ENCODE measurements around the gene PTGDR2.

The PTGDR2 gene

GRCh38 chr11:60858236-60858635, 2.5 kb upstream of the PTGDR2 start:
- Histone ChIP-seq H3K36me3 (ENCODE audit: control insufficient read depth, insufficient read depth, low read length) (peaks cover 1% of the 10 kb centered on the region), H3K27me3 (replicated peaks; ENCODE audit: control insufficient read depth, insufficient read depth, low read length) (no peaks in the 10 kb centered on the region), H3K4me3 (replicated peaks; ENCODE audit: low read depth, low read length) (no peak overlapping the region)
- no peak for DNase-seq (ENCODE audit: extremely low read depth, insufficient read length)
- no peak for TF ChIP-seq CTCF (IDR thresholded peaks at IDR 0.05; ENCODE audit: insufficient read depth, low read length, poor library complexity, severe bottlenecking)

GRCh38 chr11:60857378-60858232, 1.9 kb upstream of the PTGDR2 start:
- DNase-seq (ENCODE audit: extremely low read depth, insufficient read length): no peak
- Histone ChIP-seq H3K27me3 (replicated peaks; ENCODE audit: control insufficient read depth, insufficient read depth, low read length) (no peaks in the 10 kb centered on the region), H3K36me3 (ENCODE audit: control insufficient read depth, insufficient read depth, low read length) (peaks cover 1% of the 10 kb centered on the region), H3K4me3 (replicated peaks; ENCODE audit: low read depth, low read length) (no peak overlapping the region)
- TF ChIP-seq CTCF (IDR thresholded peaks at IDR 0.05; ENCODE audit: insufficient read depth, low read length, poor library complexity, severe bottlenecking): no peak

- DNase-seq (ENCODE audit: extremely low read depth, insufficient read length): no peak
- Histone ChIP-seq H3K36me3 (ENCODE audit: control insufficient read depth, insufficient read depth, low read length) (peaks cover 10% of the 10 kb centered on the region), H3K27me3 (replicated peaks; ENCODE audit: control insufficient read depth, insufficient read depth, low read length) (no peaks in the 10 kb centered on the region), H3K4me3 (replicated peaks; ENCODE audit: low read depth, low read length) (no peak overlapping the region)
- TF ChIP-seq CTCF (IDR thresholded peaks at IDR 0.05; ENCODE audit: insufficient read depth, low read length, poor library complexity, severe bottlenecking): no peak
These were observed 664 bp downstream of the PTGDR2 start for GRCh38 chr11:60854847-60855725.

- no peak for DNase-seq (ENCODE audit: extremely low read depth, insufficient read length)
- TF ChIP-seq CTCF (IDR thresholded peaks at IDR 0.05; ENCODE audit: insufficient read depth, low read length, poor library complexity, severe bottlenecking): no peak
- peaks cover 17% of the 10 kb centered on the region for H3K36me3 ChIP-seq (ENCODE audit: control insufficient read depth, insufficient read depth, low read length)
- H3K4me3 ChIP-seq (replicated peaks; ENCODE audit: low read depth, low read length): no peak overlapping the region
- no peaks in the 10 kb centered on the region for H3K27me3 ChIP-seq (replicated peaks; ENCODE audit: control insufficient read depth, insufficient read depth, low read length)
These were observed 1.5 kb downstream of the PTGDR2 start for GRCh38 chr11:60854140-60854846.

- Histone ChIP-seq H3K4me3 (replicated peaks; ENCODE audit: low read depth, low read length) (no peak overlapping the region), H3K36me3 (ENCODE audit: control insufficient read depth, insufficient read depth, low read length) (peaks cover 20% of the 10 kb centered on the region), H3K27me3 (replicated peaks; ENCODE audit: control insufficient read depth, insufficient read depth, low read length) (no peaks in the 10 kb centered on the region)
- no peak for TF ChIP-seq CTCF (IDR thresholded peaks at IDR 0.05; ENCODE audit: insufficient read depth, low read length, poor library complexity, severe bottlenecking)
- no peak for DNase-seq (ENCODE audit: extremely low read depth, insufficient read length)
These were observed 2.5 kb downstream of the PTGDR2 start for GRCh38 chr11:60852982-60853950.

Data from GM06990 (cell line).